Suprapubic skin (tissue), 4 donors: ENCODE measurements around the gene SETBP1. TPM values are rescaled to one million over a fixed set of nuclear protein-coding genes. Genes with fewer than 3 reads are reported as not detected.
A peak's percentile ranks its signal among the peaks of the same experiment; 100 is the strongest.

Source experiments
- DNase-seq, 2 donors: peaks; one replicate each; pipeline ENCODE4 v3.0.0-alpha.2; 2019; ENCODE audit warnings: low spot score in 2 of 2
- H3K27ac ChIP-seq: fragments of 200-600 bp; sonication (generic); one replicate; pipeline ENCODE4 v1.5.1; 2019
- H3K27me3 ChIP-seq: fragments of 200-600 bp; sonication (generic); one replicate; pipeline ENCODE4 v1.5.1; 2019
- H3K36me3 ChIP-seq: fragments of 200-600 bp; sonication (generic); one replicate; pipeline ENCODE4 v1.5.1; 2019
- H3K4me1 ChIP-seq: fragments of 200-600 bp; sonication (generic); one replicate; pipeline ENCODE4 v1.5.1; 2019
- H3K4me3 ChIP-seq: fragments of 200-600 bp; sonication (generic); one replicate; pipeline ENCODE4 v1.5.1; 2019; ENCODE audit warnings: mild to moderate bottlenecking
- H3K9me3 ChIP-seq: fragments of 200-600 bp; sonication (generic); one replicate; pipeline ENCODE4 v1.5.1; 2019
- EP300 ChIP-seq: sonication (generic); formaldehyde crosslinking; IDR thresholded peaks from one replicate; pipeline ENCODE4 v1.6.1; 2017; ENCODE audit warnings: antibody characterized with exemption
- POLR2A ChIP-seq, 2 donors: fragments of 450-650 bp; IDR thresholded peaks; one replicate each; pipeline ENCODE4 v1.6.1; 2017; ENCODE audit warnings: antibody characterized with exemption in 2 of 2, mild to moderate bottlenecking in 2 of 2, moderate library complexity in 2 of 2
- POLR2AphosphoS5 ChIP-seq, 3 donors: sonication (generic); formaldehyde crosslinking; IDR thresholded peaks; one replicate each; pipeline ENCODE4 v1.6.1; 2017; ENCODE audit warnings: antibody characterized with exemption in 3 of 3
- WGBS: methylation state at CpG from one replicate; pipeline ENCODE4 v1.1.5; 2018; 5-methylcytosine and 5-hydroxymethylcytosine counted together
- total RNA-seq, 4 donors: library from RNA; depleted of rRNA; stranded (reverse); fragments of >200 nt; gene quantifications; one replicate each; pipeline ENCODE4 v1.1.0, GENCODE V29; 2016
- TF ChIP-seq, protein P1 (sequence below), 2 donors: fragments of 200-600 bp in 1 of 2; fragments of 450-650 bp in 1 of 2; sonication (generic) in 1 of 2; IDR thresholded peaks; one replicate each; pipeline ENCODE4 v1.5.1; 2016 to 2019; ENCODE audit warnings: antibody characterized with exemption in 2 of 2, mild to moderate bottlenecking in 1 of 2, moderate library complexity in 1 of 2

SETBP1 gene
- total RNA-seq, 4 donors from 2014 or later, result 13.1 to 25.6 (median 17.2) TPM

GRCh38 chr18:44682201-44682870 is 1.6 kb downstream of the SETBP1 start:
- Histone ChIP-seq H3K4me1 (peaks cover 46% of the 10 kb centered on the region), H3K4me3 (peak overlapping the region; percentile 93), H3K27ac (peak overlapping the region; percentile 98), H3K36me3 (no peaks in the 10 kb centered on the region), H3K27me3 (no peaks in the 10 kb centered on the region), H3K9me3 (no peaks in the 10 kb centered on the region)
- no peak for DNase-seq
- peak in 1 of 2 donors; percentile 15 for TF ChIP-seq POLR2A (IDR thresholded peaks at IDR 0.05)
- TF ChIP-seq EP300, result no peak
- TF ChIP-seq, protein P1, sequence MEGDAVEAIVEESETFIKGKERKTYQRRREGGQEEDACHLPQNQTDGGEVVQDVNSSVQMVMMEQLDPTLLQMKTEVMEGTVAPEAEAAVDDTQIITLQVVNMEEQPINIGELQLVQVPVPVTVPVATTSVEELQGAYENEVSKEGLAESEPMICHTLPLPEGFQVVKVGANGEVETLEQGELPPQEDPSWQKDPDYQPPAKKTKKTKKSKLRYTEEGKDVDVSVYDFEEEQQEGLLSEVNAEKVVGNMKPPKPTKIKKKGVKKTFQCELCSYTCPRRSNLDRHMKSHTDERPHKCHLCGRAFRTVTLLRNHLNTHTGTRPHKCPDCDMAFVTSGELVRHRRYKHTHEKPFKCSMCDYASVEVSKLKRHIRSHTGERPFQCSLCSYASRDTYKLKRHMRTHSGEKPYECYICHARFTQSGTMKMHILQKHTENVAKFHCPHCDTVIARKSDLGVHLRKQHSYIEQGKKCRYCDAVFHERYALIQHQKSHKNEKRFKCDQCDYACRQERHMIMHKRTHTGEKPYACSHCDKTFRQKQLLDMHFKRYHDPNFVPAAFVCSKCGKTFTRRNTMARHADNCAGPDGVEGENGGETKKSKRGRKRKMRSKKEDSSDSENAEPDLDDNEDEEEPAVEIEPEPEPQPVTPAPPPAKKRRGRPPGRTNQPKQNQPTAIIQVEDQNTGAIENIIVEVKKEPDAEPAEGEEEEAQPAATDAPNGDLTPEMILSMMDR (IDR thresholded peaks at IDR 0.05), result no peak
- no peak for TF ChIP-seq POLR2AphosphoS5 (IDR thresholded peaks at IDR 0.05)
- 45% methylated on average over 12 of the region's 12 CpGs for WGBS

DNA sequence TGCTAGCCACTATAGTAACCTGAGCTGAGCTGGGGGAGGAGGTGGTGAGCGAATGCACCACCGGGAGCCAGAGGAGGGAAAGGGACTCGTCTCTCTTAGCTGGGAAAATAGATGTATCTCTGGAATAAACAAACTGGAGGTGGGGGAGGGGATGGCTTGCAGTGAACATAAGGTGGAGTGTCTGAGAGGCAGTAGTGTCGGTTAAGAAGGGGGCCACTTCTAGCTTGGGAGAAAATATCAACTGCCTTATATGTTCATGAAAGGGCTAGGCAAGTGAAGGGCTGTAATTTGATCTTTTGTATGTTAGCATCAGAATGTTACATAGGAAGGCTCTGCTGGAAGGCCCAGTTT is 2.2 kb downstream of the SETBP1 start:
- WGBS, result 59% methylated on average over 4 of the region's 4 CpGs
- TF ChIP-seq, protein P1 (IDR thresholded peaks at IDR 0.05), result no peak
- TF ChIP-seq POLR2AphosphoS5 (IDR thresholded peaks at IDR 0.05) (no peak), POLR2A (IDR thresholded peaks at IDR 0.05) (no peak), EP300 (no peak)
- Histone ChIP-seq H3K9me3 (no peaks in the 10 kb centered on the region), H3K36me3 (no peaks in the 10 kb centered on the region), H3K27ac (peak overlapping the region; percentile 67), H3K27me3 (no peaks in the 10 kb centered on the region), H3K4me1 (peaks cover 49% of the 10 kb centered on the region), H3K4me3 (peak overlapping the region; percentile 93)
- DNase-seq, result no peak

DNA sequence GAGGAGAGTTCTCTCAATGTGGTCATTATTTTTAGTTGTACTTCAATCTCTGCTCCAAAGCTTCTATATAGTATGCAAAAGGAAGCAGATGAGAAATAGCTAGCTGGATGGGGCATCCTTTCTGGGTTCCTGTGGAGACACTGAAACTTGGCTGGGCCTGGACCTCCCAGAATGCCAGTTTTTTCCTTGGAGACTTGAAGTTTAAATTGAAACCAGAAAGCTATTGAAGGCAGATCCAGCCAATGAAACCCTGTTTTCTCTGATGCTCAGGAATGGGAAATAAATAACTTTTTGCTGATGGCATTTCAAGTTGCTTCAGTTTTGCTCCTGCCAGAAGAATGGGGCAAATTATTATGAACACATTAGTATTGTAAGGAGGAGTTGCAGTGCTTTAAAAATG is 2.9 kb downstream of the SETBP1 start:
- Histone ChIP-seq H3K36me3 (no peaks in the 10 kb centered on the region), H3K9me3 (no peaks in the 10 kb centered on the region), H3K4me1 (peaks cover 44% of the 10 kb centered on the region), H3K27me3 (no peaks in the 10 kb centered on the region), H3K4me3 (no peak overlapping the region), H3K27ac (peak overlapping the region; percentile 67)
- TF ChIP-seq POLR2A (IDR thresholded peaks at IDR 0.05) (no peak), POLR2AphosphoS5 (IDR thresholded peaks at IDR 0.05) (no peak), EP300 (no peak)
- TF ChIP-seq, protein P1 (IDR thresholded peaks at IDR 0.05), result no peak
- no peak for DNase-seq

GRCh38 chr18:44685296-44685695 is 4.6 kb downstream of the SETBP1 start:
- H3K27me3 ChIP-seq, result no peaks in the 10 kb centered on the region
- TF ChIP-seq POLR2A (IDR thresholded peaks at IDR 0.05), result no peak
- TF ChIP-seq POLR2AphosphoS5 (IDR thresholded peaks at IDR 0.05), result no peak
- TF ChIP-seq, protein P1 (IDR thresholded peaks at IDR 0.05), result no peak
- TF ChIP-seq EP300, result no peak
- no peaks in the 10 kb centered on the region for H3K9me3 ChIP-seq
- DNase-seq, result no peak
- no peak overlapping the region for H3K27ac ChIP-seq
- 86% methylated on average over 6 of the region's 6 CpGs for WGBS
- H3K4me3 ChIP-seq, result no peak overlapping the region
- H3K4me1 ChIP-seq, result peaks cover 43% of the 10 kb centered on the region
- H3K36me3 ChIP-seq, result no peaks in the 10 kb centered on the region

DNA sequence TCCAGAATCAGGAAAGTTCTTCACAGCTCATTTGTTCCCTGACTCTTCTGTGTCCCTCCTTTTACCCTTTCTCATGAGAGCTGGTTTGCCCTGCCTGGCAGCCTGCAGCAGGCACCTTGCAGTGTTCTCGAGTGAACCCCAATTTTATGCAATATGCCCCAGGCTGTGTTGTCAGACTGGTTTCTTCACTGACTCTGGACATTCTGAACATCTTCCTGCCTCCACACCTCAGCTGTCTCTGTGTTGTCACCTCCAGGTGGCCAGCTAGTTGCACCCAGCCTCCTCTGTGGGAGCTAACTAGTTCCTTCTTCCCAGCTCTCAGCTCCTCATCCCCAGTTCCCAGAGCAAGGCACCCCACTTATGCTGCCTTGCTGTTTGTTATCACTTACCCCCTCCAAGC is 5.5 kb downstream of the SETBP1 start:
- Histone ChIP-seq H3K9me3 (no peaks in the 10 kb centered on the region), H3K27me3 (no peaks in the 10 kb centered on the region), H3K4me3 (no peak overlapping the region), H3K27ac (no peak overlapping the region), H3K4me1 (peaks cover 35% of the 10 kb centered on the region), H3K36me3 (no peaks in the 10 kb centered on the region)
- DNase-seq, result no peak
- 41% methylated on average over 1 of the region's 1 CpG for WGBS
- TF ChIP-seq, protein P1 (IDR thresholded peaks at IDR 0.05), result no peak
- TF ChIP-seq EP300 (no peak), POLR2AphosphoS5 (IDR thresholded peaks at IDR 0.05) (no peak), POLR2A (IDR thresholded peaks at IDR 0.05) (no peak)
